Stimulated activated naive CD8-positive, alpha-beta T cell treated with anti-CD3 and anti-CD28 coated beads, Interleukin-15, Interleukin-2, amounts not matched to agents 100 ng/mL and 50 ng/mL, for 24 hours (primary cell): ENCODE results near the gene AGAP5.
A peak's percentile ranks its signal among the peaks of the same experiment; 100 is the strongest.
"Not testable (repeated sequence)": the region's sequence is repeated elsewhere in the genome, so short reads cannot be mapped to it uniquely, and the experiment has no call there.

Experiments
- H3K27ac Mint-ChIP-seq: one replicate; pipeline ENCODE4 v1.8.0; 2021; ENCODE audit warnings: mild to moderate bottlenecking, mixed read lengths
- H3K27me3 Mint-ChIP-seq: one replicate; pipeline ENCODE4 v1.8.0; 2021; ENCODE audit warnings: mixed read lengths
- H3K36me3 Mint-ChIP-seq: one replicate; pipeline ENCODE4 v1.8.0; 2021; ENCODE audit warnings: low read depth, mixed read lengths
- H3K4me1 Mint-ChIP-seq: one replicate; pipeline ENCODE4 v1.8.0; 2021; ENCODE audit warnings: low read depth, mixed read lengths
- H3K4me3 Mint-ChIP-seq: one replicate; pipeline ENCODE4 v1.8.0; 2021; ENCODE audit warnings: mild to moderate bottlenecking, mixed read lengths
- H3K9me3 Mint-ChIP-seq: one replicate; pipeline ENCODE4 v1.8.0; 2021; ENCODE audit warnings: mixed read lengths

Gene AGAP5

DNA sequence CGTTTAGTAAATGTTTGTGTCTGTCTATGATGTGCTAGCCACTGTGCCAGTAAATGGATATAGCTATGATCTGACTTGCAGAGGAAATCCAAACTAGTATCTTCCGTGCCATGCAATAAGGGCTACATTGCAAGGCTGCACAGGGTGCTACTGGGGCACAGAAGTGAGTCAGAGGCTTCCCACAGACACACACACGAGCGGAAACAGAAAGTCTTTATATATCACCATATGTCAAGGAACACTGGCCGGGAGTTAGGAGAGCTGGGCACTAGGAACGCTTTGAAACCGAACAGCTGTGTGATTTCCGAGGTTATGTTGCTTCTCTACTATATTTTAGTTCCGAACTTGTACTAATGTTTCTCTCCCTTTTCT is 31.9 kb upstream of the AGAP5 start:
- not testable (repeated sequence) for H3K27me3 Mint-ChIP-seq, H3K9me3 Mint-ChIP-seq
- H3K27ac Mint-ChIP-seq = peak overlapping the region; percentile 99
- peaks cover 26% of the 10 kb centered on the region for H3K36me3 Mint-ChIP-seq
- peaks cover 14% of the 10 kb centered on the region for H3K4me1 Mint-ChIP-seq
- peak overlapping the region; percentile 98 for H3K4me3 Mint-ChIP-seq

DNA sequence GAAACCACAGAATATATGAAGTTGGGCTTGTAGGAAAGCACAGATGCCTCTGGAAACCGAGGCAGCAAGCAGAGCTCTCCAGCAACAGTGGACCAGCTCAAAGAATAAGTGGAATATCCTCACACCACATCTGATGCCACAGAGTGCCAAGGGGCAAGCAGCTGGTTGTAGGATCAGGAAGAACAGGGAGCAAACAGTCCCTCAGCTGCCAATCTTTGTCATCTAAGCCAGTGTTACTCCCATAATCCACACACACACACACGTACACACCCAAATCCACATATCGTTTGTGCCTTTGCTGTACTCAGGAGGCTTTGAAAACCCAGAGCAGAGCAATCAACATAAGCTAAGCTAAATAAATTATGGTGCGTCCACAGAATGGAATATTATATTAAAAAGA is 25.6 kb upstream of the AGAP5 start:
- no peak overlapping the region for H3K27ac Mint-ChIP-seq
- H3K4me3 Mint-ChIP-seq = no peak overlapping the region
- no peaks in the 10 kb centered on the region for H3K4me1 Mint-ChIP-seq
- no peaks in the 10 kb centered on the region for H3K9me3 Mint-ChIP-seq
- no peaks in the 10 kb centered on the region for H3K27me3 Mint-ChIP-seq
- peaks cover 78% of the 10 kb centered on the region for H3K36me3 Mint-ChIP-seq

DNA sequence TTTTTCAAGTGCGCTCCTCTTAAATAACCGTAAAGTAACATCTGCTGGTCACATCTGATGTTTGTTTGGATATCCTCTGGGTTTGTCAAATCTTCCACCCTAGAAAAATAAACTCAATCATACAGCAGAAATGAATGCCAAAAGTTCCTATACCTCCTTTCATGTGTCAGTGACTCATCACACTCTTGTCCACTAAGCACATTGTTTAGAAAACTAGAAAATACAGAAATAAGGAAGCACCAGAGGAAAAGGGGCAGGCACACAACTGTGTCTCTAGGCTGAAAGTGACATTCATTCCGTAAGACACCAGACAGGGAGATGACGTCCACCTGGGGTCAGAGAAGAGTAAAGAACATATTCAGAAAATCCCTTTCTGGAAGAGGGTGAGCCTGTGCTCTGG is 22.7 kb upstream of the AGAP5 start:
- not testable (repeated sequence) for H3K4me1 Mint-ChIP-seq, H3K27me3 Mint-ChIP-seq, H3K9me3 Mint-ChIP-seq, H3K4me3 Mint-ChIP-seq, H3K27ac Mint-ChIP-seq
- peaks cover 83% of the 10 kb centered on the region for H3K36me3 Mint-ChIP-seq

GRCh38 chr10:73717556-73717955 is 19.6 kb upstream of the AGAP5 start:
- H3K4me3 Mint-ChIP-seq = no peak overlapping the region
- H3K36me3 Mint-ChIP-seq = peaks cover 78% of the 10 kb centered on the region
- peak overlapping the region; percentile 2 for H3K27ac Mint-ChIP-seq
- H3K9me3 Mint-ChIP-seq = no peaks in the 10 kb centered on the region
- H3K27me3 Mint-ChIP-seq = no peaks in the 10 kb centered on the region
- peaks cover 5% of the 10 kb centered on the region for H3K4me1 Mint-ChIP-seq

DNA sequence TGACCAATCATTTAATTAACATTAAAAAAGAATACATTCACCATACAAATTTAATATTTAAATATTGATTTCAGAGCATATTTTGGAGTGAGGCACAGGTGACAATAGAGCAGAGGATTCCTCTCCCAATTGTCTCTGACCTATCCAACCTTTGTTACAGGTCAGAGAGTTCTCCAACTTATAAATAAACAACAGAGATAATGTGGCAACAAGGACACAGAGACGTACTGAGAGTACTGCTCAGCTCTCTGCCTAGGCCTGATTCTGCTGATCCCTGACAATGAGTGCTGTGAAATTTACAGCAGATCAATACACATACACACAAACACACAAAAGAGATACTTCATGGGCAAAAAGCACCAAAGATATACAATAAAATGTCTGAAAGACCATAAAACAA is 18.3 kb upstream of the AGAP5 start:
- H3K4me1 Mint-ChIP-seq = peaks cover 5% of the 10 kb centered on the region

DNA sequence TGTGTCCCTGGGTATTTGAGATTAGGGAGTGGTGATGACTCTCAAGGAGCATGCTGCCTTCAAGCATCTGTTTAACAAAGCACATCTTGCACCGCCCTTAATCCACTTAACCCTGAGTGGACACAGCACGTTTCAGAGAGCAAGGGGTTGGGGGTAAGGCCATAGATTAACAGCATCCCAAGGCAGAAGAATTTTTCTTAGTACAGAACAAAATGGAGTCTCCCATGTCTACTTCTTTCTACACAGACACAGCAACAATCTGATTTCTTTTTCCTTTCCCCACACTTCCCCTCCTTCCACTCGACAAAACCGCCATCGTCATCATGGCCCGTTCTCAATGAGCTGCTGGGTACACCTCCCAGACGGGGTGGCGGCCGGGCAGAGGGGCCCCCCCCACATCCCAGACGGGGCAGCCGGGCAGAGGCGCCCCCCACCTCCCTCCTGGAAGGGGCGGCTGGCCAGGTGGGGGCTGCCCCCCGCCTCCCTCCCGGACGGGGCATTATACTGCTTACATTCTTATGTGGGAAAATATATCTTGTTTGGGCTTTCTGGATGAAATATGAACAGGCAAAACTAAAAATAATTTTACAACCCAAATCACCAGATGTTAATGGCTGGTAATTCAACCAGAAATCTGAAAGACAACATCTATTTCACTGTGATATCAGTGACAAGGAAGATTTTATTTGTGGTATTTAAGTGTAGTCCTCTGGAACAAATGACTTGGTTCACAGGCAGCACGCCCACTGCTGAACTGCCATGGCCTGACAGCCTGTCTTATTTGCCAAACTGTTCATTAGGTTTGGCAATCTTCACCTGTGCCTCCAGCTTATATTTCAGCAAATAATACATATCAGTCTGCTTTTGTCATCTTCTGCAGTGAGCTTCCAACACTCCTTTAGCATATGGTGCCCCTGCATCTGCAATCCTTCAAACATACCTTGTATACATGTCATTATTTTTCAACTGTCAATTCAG is 17.6 kb upstream of the AGAP5 start:
- H3K27me3 Mint-ChIP-seq, H3K4me1 Mint-ChIP-seq, H3K4me3 Mint-ChIP-seq, H3K9me3 Mint-ChIP-seq, H3K27ac Mint-ChIP-seq: not testable (repeated sequence)
- H3K36me3 Mint-ChIP-seq = peaks cover 66% of the 10 kb centered on the region

More for the DNA sequence above, 18.3 kb upstream of the AGAP5 start:
- no peak overlapping the region for H3K4me3 Mint-ChIP-seq
- no peaks in the 10 kb centered on the region for H3K27me3 Mint-ChIP-seq
- H3K36me3 Mint-ChIP-seq = peaks cover 67% of the 10 kb centered on the region
- H3K9me3 Mint-ChIP-seq = no peaks in the 10 kb centered on the region
- H3K27ac Mint-ChIP-seq = no peak overlapping the region

DNA sequence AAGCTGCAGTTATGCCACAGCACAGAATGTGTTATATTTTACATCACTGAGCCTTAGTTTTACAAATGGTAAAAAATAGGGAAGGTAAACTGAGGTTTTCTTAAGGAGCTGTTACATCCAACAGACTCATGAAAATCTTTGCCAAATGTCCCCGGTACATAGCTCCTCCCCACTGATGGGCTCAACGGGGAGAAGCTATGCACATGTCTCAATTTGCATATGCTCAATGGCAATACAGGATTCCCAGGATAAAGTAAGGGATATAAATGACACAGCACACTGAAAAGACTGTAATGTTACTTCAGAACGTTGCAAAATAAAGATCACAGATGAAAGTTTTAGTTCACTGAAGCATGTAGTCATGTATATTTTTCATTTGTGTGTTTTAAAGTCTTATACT is 16.6 kb upstream of the AGAP5 start:
- H3K4me1 Mint-ChIP-seq, H3K27me3 Mint-ChIP-seq, H3K27ac Mint-ChIP-seq, H3K4me3 Mint-ChIP-seq, H3K9me3 Mint-ChIP-seq: not testable (repeated sequence)
- H3K36me3 Mint-ChIP-seq = peaks cover 68% of the 10 kb centered on the region

DNA sequence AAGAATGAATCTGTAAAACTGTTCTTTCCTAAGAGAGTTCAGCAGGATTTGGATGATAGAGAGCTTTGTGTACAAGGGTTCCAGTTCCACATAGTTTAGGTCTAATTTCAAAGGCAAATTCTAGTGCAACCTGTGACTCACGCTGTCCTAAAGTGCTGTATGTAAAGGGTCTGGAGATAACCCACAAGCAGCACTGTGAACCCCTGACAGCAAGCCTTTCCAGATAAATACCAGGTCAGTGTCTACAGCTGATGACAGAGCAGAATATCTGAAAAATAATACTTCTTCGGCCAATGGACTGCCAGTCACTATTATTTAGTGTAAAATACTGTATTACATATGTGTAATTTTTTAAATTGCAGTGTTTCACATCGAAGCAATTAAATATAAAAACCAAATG is 16.0 kb upstream of the AGAP5 start:
- not testable (repeated sequence) for H3K4me1 Mint-ChIP-seq, H3K27ac Mint-ChIP-seq, H3K9me3 Mint-ChIP-seq, H3K27me3 Mint-ChIP-seq, H3K4me3 Mint-ChIP-seq
- peaks cover 62% of the 10 kb centered on the region for H3K36me3 Mint-ChIP-seq

GRCh38 chr10:73711683-73712082 is 13.8 kb upstream of the AGAP5 start:
- H3K9me3 Mint-ChIP-seq, H3K4me3 Mint-ChIP-seq, H3K27me3 Mint-ChIP-seq, H3K27ac Mint-ChIP-seq, H3K4me1 Mint-ChIP-seq: not testable (repeated sequence)
- peaks cover 41% of the 10 kb centered on the region for H3K36me3 Mint-ChIP-seq

- peaks cover 39% of the 10 kb centered on the region for H3K36me3 Mint-ChIP-seq
- H3K9me3 Mint-ChIP-seq = not testable (repeated sequence)
- peak overlapping the region; percentile 79 for H3K27ac Mint-ChIP-seq
These were observed 10.2 kb upstream of the AGAP5 start for GRCh38 chr10:73708122-73708521.

DNA sequence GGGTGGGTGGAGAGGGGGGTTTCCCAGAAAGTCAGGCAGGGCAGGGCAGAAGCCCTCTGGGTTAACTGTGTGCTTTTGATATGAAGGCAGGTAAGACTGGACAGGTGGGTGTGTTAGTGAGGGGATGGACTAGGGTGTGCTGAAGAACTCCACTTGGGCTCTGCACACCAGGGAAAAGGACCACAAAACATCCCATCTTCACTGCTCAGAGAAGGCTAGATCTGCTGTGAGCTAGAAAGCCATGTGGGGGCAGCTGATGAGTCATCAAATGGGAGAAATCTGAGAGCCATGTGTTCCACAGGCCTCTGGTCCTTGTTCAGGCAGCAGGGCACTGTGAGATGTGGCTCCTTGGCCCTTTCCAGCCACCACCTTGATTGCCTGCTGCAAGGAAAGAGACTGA is 9.7 kb upstream of the AGAP5 start:
- H3K27ac Mint-ChIP-seq, H3K9me3 Mint-ChIP-seq, H3K4me3 Mint-ChIP-seq, H3K27me3 Mint-ChIP-seq: not testable (repeated sequence)
- Mint-ChIP-seq H3K36me3 (peaks cover 36% of the 10 kb centered on the region), H3K4me1 (peaks cover 16% of the 10 kb centered on the region)

More at GRCh38 chr10:73708122-73708521, 10.2 kb upstream of the AGAP5 start:
- not testable (repeated sequence) for H3K27me3 Mint-ChIP-seq, H3K4me3 Mint-ChIP-seq
- H3K4me1 Mint-ChIP-seq = peaks cover 16% of the 10 kb centered on the region

- peaks cover 41% of the 10 kb centered on the region for H3K36me3 Mint-ChIP-seq
- not testable (repeated sequence) for H3K27me3 Mint-ChIP-seq, H3K27ac Mint-ChIP-seq, H3K9me3 Mint-ChIP-seq, H3K4me3 Mint-ChIP-seq
- H3K4me1 Mint-ChIP-seq = peaks cover 20% of the 10 kb centered on the region
These were observed 8.6 kb upstream of the AGAP5 start for GRCh38 chr10:73706488-73706887.

GRCh38 chr10:73705506-73706072 is 7.7 kb upstream of the AGAP5 start:
- not testable (repeated sequence) for H3K9me3 Mint-ChIP-seq, H3K27me3 Mint-ChIP-seq, H3K4me3 Mint-ChIP-seq
- Mint-ChIP-seq H3K36me3 (peaks cover 35% of the 10 kb centered on the region), H3K27ac (peak overlapping the region; percentile 49), H3K4me1 (peaks cover 20% of the 10 kb centered on the region)

GRCh38 chr10:73703924-73704323 is 6.0 kb upstream of the AGAP5 start:
- Mint-ChIP-seq H3K36me3 (peaks cover 29% of the 10 kb centered on the region), H3K4me1 (peaks cover 20% of the 10 kb centered on the region)
- H3K4me3 Mint-ChIP-seq, H3K9me3 Mint-ChIP-seq, H3K27me3 Mint-ChIP-seq, H3K27ac Mint-ChIP-seq: not testable (repeated sequence)

- H3K27ac Mint-ChIP-seq, H3K4me3 Mint-ChIP-seq, H3K27me3 Mint-ChIP-seq, H3K9me3 Mint-ChIP-seq, H3K4me1 Mint-ChIP-seq: not testable (repeated sequence)
- peaks cover 22% of the 10 kb centered on the region for H3K36me3 Mint-ChIP-seq
These were observed 910 bp upstream of the AGAP5 start for GRCh38 chr10:73698819-73699218.

DNA sequence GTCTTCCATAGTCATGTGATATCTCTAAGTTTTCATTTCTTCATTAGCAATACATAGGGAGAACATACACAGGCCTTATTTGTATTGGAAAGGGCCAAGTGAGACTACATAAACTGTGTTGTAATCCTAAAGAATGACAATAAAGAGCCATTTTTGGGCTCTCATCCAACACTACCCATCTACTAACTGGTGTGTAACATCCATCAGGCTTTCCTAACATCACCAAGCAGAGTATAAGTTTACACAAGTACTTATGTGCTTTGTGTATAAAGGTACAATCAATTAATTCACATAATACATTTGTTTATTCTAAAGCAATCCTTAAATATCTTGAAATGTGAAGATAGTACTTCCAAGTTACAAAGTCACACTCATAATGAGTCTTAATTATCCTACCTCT is 2.6 kb downstream of the AGAP5 start:
- not testable (repeated sequence) for H3K27me3 Mint-ChIP-seq, H3K9me3 Mint-ChIP-seq, H3K4me3 Mint-ChIP-seq, H3K4me1 Mint-ChIP-seq, H3K27ac Mint-ChIP-seq
- peaks cover 17% of the 10 kb centered on the region for H3K36me3 Mint-ChIP-seq
